ENCODE results near the gene BCCIP.
A peak's percentile ranks its signal among the peaks of the same experiment; 100 is the strongest.

Gene BCCIP

GRCh38 chr10:125782616-125783015, 40.7 kb upstream of the BCCIP start:
- H3F3A ChIP-seq (ENCODE audit: control insufficient read depth, insufficient read depth), result no peaks in the 10 kb centered on the region
- H3K79me2 ChIP-seq (ENCODE audit: control insufficient read depth, low read length), result no peaks in the 10 kb centered on the region
- TF ChIP-seq CTCF (IDR thresholded peaks at IDR 0.05; ENCODE audit: low read depth, low read length, poor library complexity, severe bottlenecking) (no peak), EZH2phosphoT487 (IDR thresholded peaks at IDR 0.05; ENCODE audit: borderline replicate concordance, low read length) (no peak)
- H3K4me1 ChIP-seq (ENCODE audit: control insufficient read depth, low read length), result peaks cover 5% of the 10 kb centered on the region; the same call in 1 of the 2 replicates
- no peak overlapping the region for H3K4me3 ChIP-seq (ENCODE audit: low read length)
- no peaks in the 10 kb centered on the region for H3K9me2 ChIP-seq (replicated peaks; ENCODE audit: control insufficient read depth, low read length)
- H3K9me3 ChIP-seq (ENCODE audit: control insufficient read depth, insufficient read depth, low read length), result no peaks in the 10 kb centered on the region
- H3K36me3 ChIP-seq (ENCODE audit: control insufficient read depth, low read length), result no peaks in the 10 kb centered on the region
- no peak overlapping the region for H3K27ac ChIP-seq (ENCODE audit: low read depth, low read length)
- no peak overlapping the region for H3K4me2 ChIP-seq (ENCODE audit: low read length)
- no peaks in the 10 kb centered on the region for H3K27me3 ChIP-seq (ENCODE audit: control insufficient read depth, low read length)
- no peaks in the 10 kb centered on the region for H4K20me1 ChIP-seq (ENCODE audit: control insufficient read depth, insufficient read depth, low read depth, low read length)

DNA sequence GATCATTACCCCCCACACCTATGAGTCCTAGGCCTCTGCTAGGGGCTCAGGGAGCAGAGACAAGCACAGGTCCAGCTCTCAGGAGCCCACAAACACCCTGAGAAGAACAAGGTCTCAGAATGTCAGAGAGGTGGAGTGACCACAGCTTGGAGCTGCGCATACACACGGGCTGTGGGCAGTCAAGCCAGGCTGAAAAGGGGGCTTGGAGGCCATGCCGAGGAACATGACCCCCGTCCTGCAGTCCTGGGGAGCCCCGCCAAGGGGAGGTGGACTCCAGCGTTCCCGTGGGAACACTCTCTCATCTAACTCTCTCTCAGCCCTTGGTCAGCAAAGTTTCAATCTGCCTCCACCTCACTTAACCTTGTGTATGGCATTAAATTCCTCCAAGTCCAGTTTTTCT, 39.9 kb upstream of the BCCIP start:
- Histone ChIP-seq H4K20me1 (ENCODE audit: control insufficient read depth, insufficient read depth, low read depth, low read length) (no peaks in the 10 kb centered on the region), H3K36me3 (ENCODE audit: control insufficient read depth, low read length) (no peaks in the 10 kb centered on the region; the same call in 1 of the 2 replicates), H3K27ac (ENCODE audit: low read depth, low read length) (no peak overlapping the region), H3F3A (ENCODE audit: control insufficient read depth, insufficient read depth) (no peaks in the 10 kb centered on the region), H3K4me3 (ENCODE audit: low read length) (no peak overlapping the region), H3K4me1 (ENCODE audit: control insufficient read depth, low read length) (peaks cover 9% of the 10 kb centered on the region), H3K27me3 (ENCODE audit: control insufficient read depth, low read length) (no peaks in the 10 kb centered on the region), H3K9me3 (ENCODE audit: control insufficient read depth, insufficient read depth, low read length) (no peaks in the 10 kb centered on the region), H3K79me2 (ENCODE audit: control insufficient read depth, low read length) (no peaks in the 10 kb centered on the region), H3K4me2 (ENCODE audit: low read length) (no peak overlapping the region), H3K9me2 (replicated peaks; ENCODE audit: control insufficient read depth, low read length) (no peaks in the 10 kb centered on the region)
- no peak for TF ChIP-seq EZH2phosphoT487 (IDR thresholded peaks at IDR 0.05; ENCODE audit: borderline replicate concordance, low read length)
- TF ChIP-seq CTCF (IDR thresholded peaks at IDR 0.05; ENCODE audit: low read depth, low read length, poor library complexity, severe bottlenecking), result no peak

GRCh38 chr10:125783957-125784356, 39.4 kb upstream of the BCCIP start:
- no peaks in the 10 kb centered on the region for H3K79me2 ChIP-seq (ENCODE audit: control insufficient read depth, low read length)
- H3F3A ChIP-seq (ENCODE audit: control insufficient read depth, insufficient read depth), result no peaks in the 10 kb centered on the region
- no peaks in the 10 kb centered on the region for H4K20me1 ChIP-seq (ENCODE audit: control insufficient read depth, insufficient read depth, low read depth, low read length)
- no peaks in the 10 kb centered on the region for H3K27me3 ChIP-seq (ENCODE audit: control insufficient read depth, low read length)
- peaks cover 14% of the 10 kb centered on the region for H3K4me1 ChIP-seq (ENCODE audit: control insufficient read depth, low read length)
- H3K36me3 ChIP-seq (ENCODE audit: control insufficient read depth, low read length), result peaks cover 5% of the 10 kb centered on the region; the same call in 1 of the 2 replicates
- H3K4me2 ChIP-seq (ENCODE audit: low read length), result 0 out of 2 replicates have a peak overlapping the region, but pooled peaks have one; percentile 18
- no peak for TF ChIP-seq EZH2phosphoT487 (IDR thresholded peaks at IDR 0.05; ENCODE audit: borderline replicate concordance, low read length)
- no peak for TF ChIP-seq CTCF (IDR thresholded peaks at IDR 0.05; ENCODE audit: low read depth, low read length, poor library complexity, severe bottlenecking)
- H3K9me3 ChIP-seq (ENCODE audit: control insufficient read depth, insufficient read depth, low read length), result no peaks in the 10 kb centered on the region
- no peak overlapping the region for H3K4me3 ChIP-seq (ENCODE audit: low read length)
- H3K27ac ChIP-seq (ENCODE audit: low read depth, low read length), result no peak overlapping the region
- no peaks in the 10 kb centered on the region for H3K9me2 ChIP-seq (replicated peaks; ENCODE audit: control insufficient read depth, low read length)

Measured in DOHH2 (cell line).